ENCODE measurements around the gene CDH13. TPM values are rescaled to one million over a fixed set of nuclear protein-coding genes. Genes with fewer than 3 reads are reported as not detected.

CDH13 gene
- total RNA-seq, 1 donor from 2014 or later: 46.4 TPM

GRCh38 chr16:82843606-82844271 lies 217.0 kb downstream of the CDH13 start:
- no peaks in the 10 kb centered on the region for H3K4me1 Mint-ChIP-seq (ENCODE audit: unreplicated experiment)
- no peak overlapping the region for H3K4me3 Mint-ChIP-seq
- H3K27me3 Mint-ChIP-seq: no peaks in the 10 kb centered on the region
- H3K36me3 Mint-ChIP-seq: peaks cover 3% of the 10 kb centered on the region
- DNase-seq (ENCODE audit: extremely low spot score, unreplicated experiment): no peak
- peaks cover 24% of the 10 kb centered on the region for H3K9me3 Mint-ChIP-seq
- no peak overlapping the region for H3K27ac Mint-ChIP-seq
- TF ChIP-seq CTCF (conservative IDR thresholded peaks at IDR 0.05): no peak

- Mint-ChIP-seq H3K27me3 (no peaks in the 10 kb centered on the region), H3K4me1 (ENCODE audit: unreplicated experiment) (no peaks in the 10 kb centered on the region), H3K27ac (no peak overlapping the region), H3K36me3 (peaks cover 3% of the 10 kb centered on the region), H3K4me3 (no peak overlapping the region), H3K9me3 (peaks cover 20% of the 10 kb centered on the region)
- no peak for TF ChIP-seq CTCF (conservative IDR thresholded peaks at IDR 0.05)
- DNase-seq (ENCODE audit: extremely low spot score, unreplicated experiment): no peak
Measured at GRCh38 chr16:82845116-82845515, 218.3 kb downstream of the CDH13 start.

- DNase-seq (ENCODE audit: extremely low spot score, unreplicated experiment): no peak
- no peak for TF ChIP-seq CTCF (conservative IDR thresholded peaks at IDR 0.05)
- H3K9me3 Mint-ChIP-seq: peaks cover 19% of the 10 kb centered on the region
- no peaks in the 10 kb centered on the region for H3K27me3 Mint-ChIP-seq
- H3K4me1 Mint-ChIP-seq (ENCODE audit: unreplicated experiment): no peaks in the 10 kb centered on the region
- peaks cover 3% of the 10 kb centered on the region for H3K36me3 Mint-ChIP-seq
- no peak overlapping the region for H3K4me3 Mint-ChIP-seq
- H3K27ac Mint-ChIP-seq: no peak overlapping the region
Measured at GRCh38 chr16:82846806-82847205, 220.0 kb downstream of the CDH13 start.

GRCh38 chr16:82848013-82848412 lies 221.2 kb downstream of the CDH13 start:
- Mint-ChIP-seq H3K4me1 (ENCODE audit: unreplicated experiment) (no peaks in the 10 kb centered on the region), H3K4me3 (no peak overlapping the region), H3K27me3 (no peaks in the 10 kb centered on the region), H3K36me3 (peaks cover 3% of the 10 kb centered on the region), H3K9me3 (peaks cover 18% of the 10 kb centered on the region), H3K27ac (no peak overlapping the region)
- no peak for TF ChIP-seq CTCF (conservative IDR thresholded peaks at IDR 0.05)
- no peak for DNase-seq (ENCODE audit: extremely low spot score, unreplicated experiment)

GRCh38 chr16:82852388-82853008 lies 225.7 kb downstream of the CDH13 start:
- Mint-ChIP-seq H3K4me1 (ENCODE audit: unreplicated experiment) (no peaks in the 10 kb centered on the region), H3K9me3 (peaks cover under 1% of the 10 kb centered on the region), H3K27ac (no peak overlapping the region), H3K27me3 (no peaks in the 10 kb centered on the region), H3K36me3 (no peaks in the 10 kb centered on the region), H3K4me3 (no peak overlapping the region)
- TF ChIP-seq CTCF (conservative IDR thresholded peaks at IDR 0.05): no peak
- DNase-seq (ENCODE audit: extremely low spot score, unreplicated experiment): no peak
